SK-N-MC (cell line): ENCODE results near the gene PCMT1.
"Not testable (repeated sequence)": the region's sequence is repeated elsewhere in the genome, so short reads cannot be mapped to it uniquely, and the experiment has no call there.

Experiments used
- DNase-seq: peaks from one replicate; pipeline ENCODE4 v3.0.0-alpha.2; 2011; ENCODE audit warnings: low read depth, low spot score
- H3K27ac ChIP-seq: fragments of 200-600 bp; sonication (generic); 2 replicates; pipeline ENCODE4 v1.5.1; 2016; ENCODE audit warnings: mixed run types
- H3K36me3 ChIP-seq: fragments of 200-600 bp; sonication (generic); 2 replicates; pipeline ENCODE4 v1.6.1; 2017; ENCODE audit warnings: antibody characterized with exemption, low read length, mixed read lengths; ENCODE audit not compliant: insufficient read depth
- H3K4me3 ChIP-seq: fragments of 200-600 bp; sonication (generic); 2 replicates; pipeline ENCODE4 v1.5.1; 2016
- H3K9ac ChIP-seq: fragments of 200-600 bp; sonication (generic); 2 replicates; pipeline ENCODE4 v1.8.0; 2017; ENCODE audit warnings: mixed run types, mixed read lengths; ENCODE audit not compliant: insufficient read length
- H3K9me3 ChIP-seq: fragments of 200-600 bp; sonication (generic); 2 replicates; pipeline ENCODE4 v1.6.1; 2017; ENCODE audit warnings: low read depth, mild to moderate bottlenecking, antibody characterized with exemption, low read length, moderate library complexity, mixed read lengths
- EZH2 ChIP-seq: fragments of 200-600 bp; sonication (generic); IDR thresholded peaks from one replicate; pipeline ENCODE4 v1.6.1; 2017; ENCODE audit warnings: antibody characterized with exemption
- FOXP2 ChIP-seq: optimal IDR thresholded peaks from 2 replicates; pipeline ENCODE3; 2011; ENCODE audit warnings: mild to moderate bottlenecking, moderate library complexity; ENCODE audit not compliant: insufficient read depth; ENCODE audit errors: extremely low read length, control extremely low read depth
- POLR2AphosphoS5 ChIP-seq: IDR thresholded peaks from 2 replicates; pipeline ENCODE4 v1.6.1; 2012; ENCODE audit warnings: mild to moderate bottlenecking, low read depth, low read length, borderline replicate concordance

Gene PCMT1

GRCh38 chr6:149852180-149852579, 102.6 kb downstream of the PCMT1 start:
- no peak overlapping the region for H3K27ac ChIP-seq

GRCh38 chr6:149852881-149853280, 103.3 kb downstream of the PCMT1 start:
- H3K9me3 ChIP-seq: no peaks in the 10 kb centered on the region
- no peak for TF ChIP-seq EZH2
- TF ChIP-seq FOXP2: no peak
- TF ChIP-seq POLR2AphosphoS5: no peak
- H3K9ac ChIP-seq: no peak overlapping the region
- H3K4me3 ChIP-seq: no peak overlapping the region
- H3K36me3 ChIP-seq: no peaks in the 10 kb centered on the region
- H3K27ac ChIP-seq: no peak overlapping the region
- DNase-seq: no peak

More at GRCh38 chr6:149852180-149852579, 102.6 kb downstream of the PCMT1 start:
- no peak for DNase-seq
- TF ChIP-seq POLR2AphosphoS5 (no peak), EZH2 (no peak)
- no peaks in the 10 kb centered on the region for H3K36me3 ChIP-seq
- H3K4me3 ChIP-seq: peak overlapping the region; percentile 50; the same call in 1 of the 2 replicates
- H3K9me3 ChIP-seq: no peaks in the 10 kb centered on the region
- no peak overlapping the region for H3K9ac ChIP-seq

- DNase-seq, H3K4me3 ChIP-seq, H3K27ac ChIP-seq, H3K9ac ChIP-seq, H3K36me3 ChIP-seq, H3K9me3 ChIP-seq: not testable (repeated sequence)
Observed at GRCh38 chr6:149854017-149854416, 104.5 kb downstream of the PCMT1 start.

- no peak for DNase-seq
- H3K9me3 ChIP-seq: no peaks in the 10 kb centered on the region
- H3K27ac ChIP-seq: no peak overlapping the region
- no peaks in the 10 kb centered on the region for H3K36me3 ChIP-seq
- H3K4me3 ChIP-seq: no peak overlapping the region
- no peak for TF ChIP-seq EZH2
- no peak for TF ChIP-seq FOXP2
- no peak for TF ChIP-seq POLR2AphosphoS5
- H3K9ac ChIP-seq: no peak overlapping the region
Observed at GRCh38 chr6:149854532-149854931, 105.0 kb downstream of the PCMT1 start.

- H3K4me3 ChIP-seq: no peak overlapping the region
Observed at GRCh38 chr6:149855040-149855654, 105.6 kb downstream of the PCMT1 start.

GRCh38 chr6:149855741-149856140, 106.2 kb downstream of the PCMT1 start:
- no peak overlapping the region for H3K9ac ChIP-seq
- TF ChIP-seq POLR2AphosphoS5: no peak
- TF ChIP-seq EZH2: no peak
- H3K4me3 ChIP-seq: no peak overlapping the region
- no peaks in the 10 kb centered on the region for H3K9me3 ChIP-seq
- H3K27ac ChIP-seq: no peak overlapping the region
- no peak for DNase-seq
- H3K36me3 ChIP-seq: no peaks in the 10 kb centered on the region

More at GRCh38 chr6:149855040-149855654, 105.6 kb downstream of the PCMT1 start:
- Histone ChIP-seq H3K36me3 (no peaks in the 10 kb centered on the region), H3K9me3 (no peaks in the 10 kb centered on the region), H3K27ac (no peak overlapping the region), H3K9ac (no peak overlapping the region)
- TF ChIP-seq EZH2 (no peak), FOXP2 (no peak), POLR2AphosphoS5 (no peak)
- DNase-seq: no peak

GRCh38 chr6:149856256-149856994, 106.9 kb downstream of the PCMT1 start:
- H3K9me3 ChIP-seq: no peaks in the 10 kb centered on the region
- no peak overlapping the region for H3K4me3 ChIP-seq
- no peak overlapping the region for H3K9ac ChIP-seq
- no peaks in the 10 kb centered on the region for H3K36me3 ChIP-seq
- no peak overlapping the region for H3K27ac ChIP-seq
- DNase-seq: no peak
- TF ChIP-seq POLR2AphosphoS5: no peak
- no peak for TF ChIP-seq EZH2
- no peak for TF ChIP-seq FOXP2

GRCh38 chr6:149857541-149857940, 108.0 kb downstream of the PCMT1 start:
- Histone ChIP-seq H3K36me3 (no peaks in the 10 kb centered on the region), H3K27ac (no peak overlapping the region), H3K9me3 (no peaks in the 10 kb centered on the region), H3K4me3 (no peak overlapping the region), H3K9ac (no peak overlapping the region)
- TF ChIP-seq EZH2: no peak
- no peak for TF ChIP-seq FOXP2
- no peak for TF ChIP-seq POLR2AphosphoS5
- no peak for DNase-seq

- Histone ChIP-seq H3K27ac (no peak overlapping the region), H3K9me3 (no peaks in the 10 kb centered on the region), H3K36me3 (no peaks in the 10 kb centered on the region), H3K9ac (no peak overlapping the region), H3K4me3 (no peak overlapping the region)
- TF ChIP-seq POLR2AphosphoS5 (no peak), FOXP2 (no peak), EZH2 (no peak)
- DNase-seq: no peak
Observed at GRCh38 chr6:149859368-149859767, 109.8 kb downstream of the PCMT1 start.
